ENCODE results near the gene KCNN4.

DNA sequence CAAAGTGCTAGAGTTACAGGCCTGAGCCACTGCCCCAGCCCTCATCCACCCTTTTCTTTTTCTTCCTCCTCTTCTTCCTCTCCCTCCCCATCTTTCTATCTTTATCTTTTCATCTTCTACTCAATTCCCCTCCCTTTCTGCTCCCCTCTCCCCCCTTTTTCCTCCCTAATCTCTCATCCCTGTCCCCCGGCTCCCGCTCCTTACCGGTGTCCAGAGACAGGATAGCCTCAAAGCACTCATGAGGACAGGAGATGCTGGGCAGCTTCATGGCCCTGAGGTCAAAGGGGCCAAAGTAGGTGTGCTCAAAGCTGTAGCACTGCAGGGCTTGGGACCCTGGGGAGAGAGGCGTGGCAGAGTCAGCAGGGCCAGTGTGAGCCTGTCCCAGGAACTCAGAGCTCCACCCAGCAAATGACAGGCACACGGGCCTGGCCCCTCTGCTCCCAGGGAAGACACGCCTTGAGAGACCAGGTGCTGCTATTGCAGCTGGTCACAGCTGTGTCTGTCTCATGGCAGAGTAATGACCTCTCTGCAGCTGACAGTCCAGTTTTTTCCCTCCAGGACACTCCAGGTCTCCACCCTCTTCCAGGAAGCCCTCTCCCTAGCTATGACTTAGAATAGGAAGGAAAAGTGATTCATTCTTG, 18.8 kb upstream of the KCNN4 start:
- TF ChIP-seq, protein P1, sequence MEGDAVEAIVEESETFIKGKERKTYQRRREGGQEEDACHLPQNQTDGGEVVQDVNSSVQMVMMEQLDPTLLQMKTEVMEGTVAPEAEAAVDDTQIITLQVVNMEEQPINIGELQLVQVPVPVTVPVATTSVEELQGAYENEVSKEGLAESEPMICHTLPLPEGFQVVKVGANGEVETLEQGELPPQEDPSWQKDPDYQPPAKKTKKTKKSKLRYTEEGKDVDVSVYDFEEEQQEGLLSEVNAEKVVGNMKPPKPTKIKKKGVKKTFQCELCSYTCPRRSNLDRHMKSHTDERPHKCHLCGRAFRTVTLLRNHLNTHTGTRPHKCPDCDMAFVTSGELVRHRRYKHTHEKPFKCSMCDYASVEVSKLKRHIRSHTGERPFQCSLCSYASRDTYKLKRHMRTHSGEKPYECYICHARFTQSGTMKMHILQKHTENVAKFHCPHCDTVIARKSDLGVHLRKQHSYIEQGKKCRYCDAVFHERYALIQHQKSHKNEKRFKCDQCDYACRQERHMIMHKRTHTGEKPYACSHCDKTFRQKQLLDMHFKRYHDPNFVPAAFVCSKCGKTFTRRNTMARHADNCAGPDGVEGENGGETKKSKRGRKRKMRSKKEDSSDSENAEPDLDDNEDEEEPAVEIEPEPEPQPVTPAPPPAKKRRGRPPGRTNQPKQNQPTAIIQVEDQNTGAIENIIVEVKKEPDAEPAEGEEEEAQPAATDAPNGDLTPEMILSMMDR (IDR thresholded peaks at IDR 0.05; ENCODE audit: low read depth, low read length) = no peak
- no peak for TF ChIP-seq EZH2phosphoT487 (IDR thresholded peaks at IDR 0.05; ENCODE audit: low read depth)
